ENCODE data around the gene RFESD.

Gene RFESD

GRCh38 chr5:95647886-95648860, 1.6 kb downstream of the RFESD start:
- Histone ChIP-seq H3K4me1 (ENCODE audit: insufficient read depth, poor library complexity, severe bottlenecking) (peaks cover 7% of the 10 kb centered on the region), H3K36me3 (ENCODE audit: low read depth) (peaks cover 3% of the 10 kb centered on the region; the same call in 1 of the 2 replicates), H3K9me3 (ENCODE audit: severe bottlenecking) (no peaks in the 10 kb centered on the region), H3K27me3 (ENCODE audit: insufficient read depth, poor library complexity, severe bottlenecking) (no peaks in the 10 kb centered on the region), H3K27ac (ENCODE audit: poor library complexity, severe bottlenecking) (peak overlapping the region; percentile 58), H3K4me3 (ENCODE audit: severe bottlenecking) (no peak overlapping the region)
- TF ChIP-seq CTCF (IDR thresholded peaks at IDR 0.05; ENCODE audit: poor library complexity, severe bottlenecking) = no peak
- DNase-seq (ENCODE audit: low spot score) (no peak), ATAC-seq (ENCODE audit: low read depth) (no peak)

GRCh38 chr5:95649274-95649673, 2.7 kb downstream of the RFESD start:
- no peaks in the 10 kb centered on the region for H3K9me3 ChIP-seq (ENCODE audit: severe bottlenecking)
- TF ChIP-seq CTCF (IDR thresholded peaks at IDR 0.05; ENCODE audit: poor library complexity, severe bottlenecking) = no peak

GRCh38 chr5:95649842-95650620, 3.5 kb downstream of the RFESD start:
- Histone ChIP-seq H3K27ac (ENCODE audit: poor library complexity, severe bottlenecking) (no peak overlapping the region), H3K36me3 (ENCODE audit: low read depth) (peaks cover 3% of the 10 kb centered on the region; the same call in 1 of the 2 replicates), H3K27me3 (ENCODE audit: insufficient read depth, poor library complexity, severe bottlenecking) (no peaks in the 10 kb centered on the region), H3K4me1 (ENCODE audit: insufficient read depth, poor library complexity, severe bottlenecking) (peaks cover 7% of the 10 kb centered on the region), H3K9me3 (ENCODE audit: severe bottlenecking) (no peaks in the 10 kb centered on the region), H3K4me3 (ENCODE audit: severe bottlenecking) (no peak overlapping the region)
- DNase-seq (ENCODE audit: low spot score) (no peak), ATAC-seq (ENCODE audit: low read depth) (no peak)
- no peak for TF ChIP-seq CTCF (IDR thresholded peaks at IDR 0.05; ENCODE audit: poor library complexity, severe bottlenecking)

More at GRCh38 chr5:95649274-95649673, 2.7 kb downstream of the RFESD start:
- peaks cover 3% of the 10 kb centered on the region; the same call in 1 of the 2 replicates for H3K36me3 ChIP-seq (ENCODE audit: low read depth)
- no peak for DNase-seq (ENCODE audit: low spot score)
- H3K27ac ChIP-seq (ENCODE audit: poor library complexity, severe bottlenecking) = no peak overlapping the region
- H3K4me3 ChIP-seq (ENCODE audit: severe bottlenecking) = no peak overlapping the region
- H3K27me3 ChIP-seq (ENCODE audit: insufficient read depth, poor library complexity, severe bottlenecking) = no peaks in the 10 kb centered on the region
- H3K4me1 ChIP-seq (ENCODE audit: insufficient read depth, poor library complexity, severe bottlenecking) = peaks cover 7% of the 10 kb centered on the region
- ATAC-seq (ENCODE audit: low read depth) = no peak

GRCh38 chr5:95652849-95653248, 6.3 kb downstream of the RFESD start:
- peaks cover 4% of the 10 kb centered on the region for H3K4me1 ChIP-seq (ENCODE audit: insufficient read depth, poor library complexity, severe bottlenecking)
- no peaks in the 10 kb centered on the region for H3K27me3 ChIP-seq (ENCODE audit: insufficient read depth, poor library complexity, severe bottlenecking)
- H3K4me3 ChIP-seq (ENCODE audit: severe bottlenecking) = no peak overlapping the region
- ATAC-seq (ENCODE audit: low read depth) = no peak
- no peak for DNase-seq (ENCODE audit: low spot score)
- H3K27ac ChIP-seq (ENCODE audit: poor library complexity, severe bottlenecking) = no peak overlapping the region
- H3K36me3 ChIP-seq (ENCODE audit: low read depth) = peaks cover 3% of the 10 kb centered on the region; the same call in 1 of the 2 replicates
- no peaks in the 10 kb centered on the region for H3K9me3 ChIP-seq (ENCODE audit: severe bottlenecking)
- no peak for TF ChIP-seq CTCF (IDR thresholded peaks at IDR 0.05; ENCODE audit: poor library complexity, severe bottlenecking)

All from RWPE2 (cell line).